ENCODE results near the gene ECI1. TPM values are rescaled to one million over a fixed set of nuclear protein-coding genes. Genes with fewer than 3 reads are reported as not detected.

Gene ECI1
- total and polyA plus RNA-seq, 2 of the 13 experiments (the other 11 are each of a cell fraction or from before 2014, with no cell fraction given), result 82.0 to 102 TPM

GRCh38 chr16:2237102-2237482, 14.3 kb downstream of the ECI1 start:
- Histone ChIP-seq H3K4me2 (ENCODE audit: low read depth, low read length) (peak overlapping the region; percentile 53), H3K4me1 (ENCODE audit: insufficient read depth, low read length) (peaks cover 31% of the 10 kb centered on the region), H2AFZ (ENCODE audit: low read length) (no peak overlapping the region), H3K79me2 (ENCODE audit: insufficient read depth, low read length) (no peaks in the 10 kb centered on the region), H3K36me3 (replicated peaks in 1 of 2; ENCODE audit: control insufficient read depth in 1 of 2, insufficient read depth in 2 of 2, low read length in 2 of 2) (peaks cover 6 to 13% of the 10 kb centered on the region in 2 experiments; a peak in 4 of 5 replicates), H3K9ac (ENCODE audit: insufficient read depth, low read depth, low read length) (no peak overlapping the region), H3K27ac (ENCODE audit: extremely low read length, insufficient read depth, low read length) (no peak overlapping the region), H3K4me3 (replicated peaks in 1 of 3; ENCODE audit: insufficient read depth in 1 of 3, low read depth in 2 of 3, low read length in 3 of 3) (peak overlapping the region in 2 of 3 experiments; percentile 28 to 55; a peak in 3 of 6 replicates), H3K9me3 (ENCODE audit: low read length) (no peaks in the 10 kb centered on the region), H4K20me1 (ENCODE audit: insufficient read depth, low read length) (0 out of 2 replicates have a peak, but pooled peaks cover 2% of the 10 kb centered on the region), H3K27me3 (ENCODE audit: control insufficient read depth in 1 of 2, insufficient read depth in 2 of 2, low read length in 2 of 2) (no peaks in the 10 kb centered on the region)
- ChIA-PET CTCF (ENCODE audit: low intra/inter-chr PET ratio, low total read pairs) (no interaction called here), POLR2A (interaction anchor here (1.0 kb wide), 1 partner anchor 11 kb away, joined by 3 read pairs; no protein-coding TSS in a partner anchor)
- DNase-seq (ENCODE audit: low spot score) (no peak), FAIRE-seq (no peak), ATAC-seq (no peak; the same call in 2 of the 3 replicates)
- BruUV-seq (replicated peaks), result no TSS peak
- intact Hi-C loops (cut with micrococcal nuclease; ENCODE audit: unreplicated experiment), result no loop called here
- in situ Hi-C loops (cut with HindIII; ENCODE audit: extremely low pct_ligation_motif_present, low pct_unique_long_range_greater_than_20kb), result no loop called here
- 53% methylated on average over 8 of the region's 40 CpGs for WGBS (ENCODE audit: low lambda C conversion rate)
- TF ChIP-seq POLR2A (IDR thresholded peaks at IDR 0.05; ENCODE audit: insufficient read depth in 1 of 2, low read depth in 2 of 2, low read length in 2 of 2) (0 out of 4 replicates have a peak, but pooled peaks of 1 of the 2 experiments have one; percentile 27), SRSF9 (IDR thresholded peaks at IDR 0.05; ENCODE audit: borderline replicate concordance, insufficient read depth, low read depth, low read length, poor library complexity, severe bottlenecking) (no peak), HNRNPL (IDR thresholded peaks at IDR 0.05; ENCODE audit: low read depth, low read length) (no peak), ZNF773 (CRISPR knock-in tag; IDR thresholded peaks at IDR 0.05; ENCODE audit: borderline replicate concordance) (0 out of 2 replicates have a peak, but pooled peaks have one; percentile 17), MXD4 (CRISPR knock-in tag; IDR thresholded peaks at IDR 0.05) (no peak), ZMAT3 (CRISPR knock-in tag; conservative IDR thresholded peaks at IDR 0.05) (no peak), ZEB1 (IDR thresholded peaks at IDR 0.05; ENCODE audit: insufficient replicate concordance, low read depth) (peak; percentile 28), KDM6A (CRISPR knock-in tag; IDR thresholded peaks at IDR 0.05; ENCODE audit: low read depth) (no peak), IKZF4 (CRISPR knock-in tag; IDR thresholded peaks at IDR 0.05; ENCODE audit: borderline replicate concordance, low read depth, not compliant biosample characterization) (no peak), PHF5A (CRISPR knock-in tag; IDR thresholded peaks at IDR 0.05; ENCODE audit: low read depth, unreplicated experiment) (no peak), RELA (CRISPR knock-in tag; IDR thresholded peaks at IDR 0.05) (no peak), ZNF615 (CRISPR knock-in tag; IDR thresholded peaks at IDR 0.05; ENCODE audit: borderline replicate concordance) (no peak), PAWR (CRISPR knock-in tag; IDR thresholded peaks at IDR 0.05; ENCODE audit: borderline replicate concordance) (no peak), CBX5 (CRISPR knock-in tag; IDR thresholded peaks at IDR 0.05; ENCODE audit: borderline replicate concordance) (no peak), ARID5B (CRISPR knock-in tag; IDR thresholded peaks at IDR 0.05) (no peak), ZNF709 (CRISPR knock-in tag; IDR thresholded peaks at IDR 0.05) (no peak), NONO (IDR thresholded peaks at IDR 0.05) (no peak), NONO (CRISPR knock-in tag; conservative IDR thresholded peaks at IDR 0.05) (0 out of 2 replicates have a peak, but pooled peaks have one; percentile 3), ZNF777 (CRISPR knock-in tag; IDR thresholded peaks at IDR 0.05) (0 out of 2 replicates have a peak, but pooled peaks have one; percentile 6), ZNF616 (CRISPR knock-in tag; IDR thresholded peaks at IDR 0.05; ENCODE audit: low read depth) (no peak), MTA3 (CRISPR knock-in tag; IDR thresholded peaks at IDR 0.05) (no peak), CREM (IDR thresholded peaks at IDR 0.05) (no peak), CREM (CRISPR knock-in tag; IDR thresholded peaks at IDR 0.05) (no peak)
- TF ChIP-seq, protein P1, sequence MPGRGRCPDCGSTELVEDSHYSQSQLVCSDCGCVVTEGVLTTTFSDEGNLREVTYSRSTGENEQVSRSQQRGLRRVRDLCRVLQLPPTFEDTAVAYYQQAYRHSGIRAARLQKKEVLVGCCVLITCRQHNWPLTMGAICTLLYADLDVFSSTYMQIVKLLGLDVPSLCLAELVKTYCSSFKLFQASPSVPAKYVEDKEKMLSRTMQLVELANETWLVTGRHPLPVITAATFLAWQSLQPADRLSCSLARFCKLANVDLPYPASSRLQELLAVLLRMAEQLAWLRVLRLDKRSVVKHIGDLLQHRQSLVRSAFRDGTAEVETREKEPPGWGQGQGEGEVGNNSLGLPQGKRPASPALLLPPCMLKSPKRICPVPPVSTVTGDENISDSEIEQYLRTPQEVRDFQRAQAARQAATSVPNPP (CRISPR knock-in tag; IDR thresholded peaks at IDR 0.05), result no peak

Data from HepG2 (cell line).